H7 (cell line): Measurements from ENCODE around the gene FMO2. TPM values are rescaled to one million over a fixed set of nuclear protein-coding genes. Genes with fewer than 3 reads are reported as not detected.

ENCODE experiments used
- DNase-seq: peaks from one replicate; pipeline ENCODE4 v3.0.0; 2012
- H3K27me3 ChIP-seq: 2 replicates; pipeline ENCODE4 v1.6.0; 2011; ENCODE audit warnings: mild to moderate bottlenecking, low read length; ENCODE audit not compliant: control insufficient read depth, insufficient read depth
- H3K36me3 ChIP-seq: replicated peaks from 2 replicates; pipeline ENCODE4 v1.5.1; 2011; ENCODE audit warnings: low read length; ENCODE audit not compliant: control insufficient read depth, insufficient read depth
- H3K4me3 ChIP-seq: 2 replicates; pipeline ENCODE4 v1.5.1; 2011; ENCODE audit warnings: low read depth, mild to moderate bottlenecking, control low read depth, low read length, moderate library complexity; ENCODE audit not compliant: insufficient read depth
- total RNA-seq: library from RNA; depleted of rRNA; stranded (reverse); fragments of >200 nt; shearing (Covaris generic); gene quantifications from 2 replicates; pipeline ENCODE4 v1.2.3, GENCODE V29; 2014

Gene FMO2
- total RNA-seq, 1 experiment from 2014 or later: 0.03 TPM

- Histone ChIP-seq H3K27me3 (no peaks in the 10 kb centered on the region), H3K36me3 (no peaks in the 10 kb centered on the region), H3K4me3 (no peak overlapping the region)
- no peak for DNase-seq
Observed at GRCh38 chr1:171196351-171196750, 11.3 kb downstream of the FMO2 start.

- no peak for DNase-seq
- Histone ChIP-seq H3K36me3 (no peaks in the 10 kb centered on the region), H3K4me3 (no peak overlapping the region), H3K27me3 (no peaks in the 10 kb centered on the region)
Observed at GRCh38 chr1:171198081-171198480, 13.0 kb downstream of the FMO2 start.

- DNase-seq: no peak
- Histone ChIP-seq H3K36me3 (no peaks in the 10 kb centered on the region), H3K27me3 (no peaks in the 10 kb centered on the region), H3K4me3 (no peak overlapping the region)
Observed at GRCh38 chr1:171204296-171204695, 19.2 kb downstream of the FMO2 start.

- no peak for DNase-seq
- Histone ChIP-seq H3K27me3 (no peaks in the 10 kb centered on the region), H3K4me3 (no peak overlapping the region), H3K36me3 (no peaks in the 10 kb centered on the region)
Observed at GRCh38 chr1:171206204-171206977, 21.3 kb downstream of the FMO2 start.

GRCh38 chr1:171206978-171207355, 21.9 kb downstream of the FMO2 start:
- DNase-seq: no peak
- Histone ChIP-seq H3K27me3 (no peaks in the 10 kb centered on the region), H3K4me3 (no peak overlapping the region), H3K36me3 (no peaks in the 10 kb centered on the region)

- Histone ChIP-seq H3K36me3 (no peaks in the 10 kb centered on the region), H3K27me3 (no peaks in the 10 kb centered on the region)
Observed at GRCh38 chr1:171207377-171207776, 22.3 kb downstream of the FMO2 start.

GRCh38 chr1:171210355-171210754, 25.3 kb downstream of the FMO2 start:
- Histone ChIP-seq H3K36me3 (no peaks in the 10 kb centered on the region), H3K27me3 (no peaks in the 10 kb centered on the region), H3K4me3 (no peak overlapping the region)
- DNase-seq: no peak

More at GRCh38 chr1:171207377-171207776, 22.3 kb downstream of the FMO2 start:
- no peak for DNase-seq
- H3K4me3 ChIP-seq: no peak overlapping the region

- Histone ChIP-seq H3K27me3 (no peaks in the 10 kb centered on the region), H3K4me3 (no peak overlapping the region), H3K36me3 (no peaks in the 10 kb centered on the region)
- DNase-seq: no peak
Observed at GRCh38 chr1:171212607-171213351, 27.7 kb downstream of the FMO2 start.

GRCh38 chr1:171213559-171214454, 28.7 kb downstream of the FMO2 start:
- Histone ChIP-seq H3K4me3 (no peak overlapping the region), H3K36me3 (no peaks in the 10 kb centered on the region), H3K27me3 (no peaks in the 10 kb centered on the region)
- DNase-seq: no peak

- Histone ChIP-seq H3K36me3 (no peaks in the 10 kb centered on the region), H3K27me3 (no peaks in the 10 kb centered on the region)
- DNase-seq: no peak
Observed at GRCh38 chr1:171217658-171218443, 32.8 kb downstream of the FMO2 start.

GRCh38 chr1:171218661-171219060, 33.6 kb downstream of the FMO2 start:
- no peak for DNase-seq
- Histone ChIP-seq H3K27me3 (no peaks in the 10 kb centered on the region), H3K36me3 (no peaks in the 10 kb centered on the region), H3K4me3 (no peak overlapping the region)

More at GRCh38 chr1:171217658-171218443, 32.8 kb downstream of the FMO2 start:
- H3K4me3 ChIP-seq: no peak overlapping the region

GRCh38 chr1:171219346-171220080, 34.4 kb downstream of the FMO2 start:
- Histone ChIP-seq H3K4me3 (no peak overlapping the region), H3K36me3 (no peaks in the 10 kb centered on the region), H3K27me3 (no peaks in the 10 kb centered on the region)
- no peak for DNase-seq

- H3K27me3 ChIP-seq: no peaks in the 10 kb centered on the region
- H3K36me3 ChIP-seq: no peaks in the 10 kb centered on the region
- DNase-seq: peak; percentile 35
- H3K4me3 ChIP-seq: peak overlapping the region; percentile 30
Observed at GRCh38 chr1:171220081-171220420, 35.0 kb downstream of the FMO2 start.
